DOHH2 (cell line): ENCODE measurements around the gene PREX1.

Experiments
- CTCF ChIP-seq: fragments of 200-600 bp; sonication (generic); IDR thresholded peaks from one replicate; pipeline ENCODE4 v1.5.1; 2014; ENCODE audit warnings: antibody characterized with exemption, mild to moderate bottlenecking, low read depth, low read length; ENCODE audit not compliant: poor library complexity, severe bottlenecking
- EZH2phosphoT487 ChIP-seq: fragments of 200-600 bp; sonication (generic); IDR thresholded peaks from 2 replicates; pipeline ENCODE4 v1.6.1; 2017; ENCODE audit warnings: borderline replicate concordance, mild to moderate bottlenecking, antibody characterized with exemption, low read length, moderate library complexity, mixed read lengths

GRCh38 chr20:48624315-48625020, 203.3 kb downstream of the PREX1 start:
- no peak for TF ChIP-seq CTCF
- no peak for TF ChIP-seq EZH2phosphoT487
